ENCODE data around the gene CCDC51. TPM values are rescaled to one million over a fixed set of nuclear protein-coding genes. Genes with fewer than 3 reads are reported as not detected.

The CCDC51 gene
- total RNA-seq, 2 experiments from 2014 or later, result 16.3 to 16.5 TPM

GRCh38 chr3:48427630-48427962, 12.3 kb downstream of the CCDC51 start:
- CTCF ChIA-PET, result interaction anchor here (6.0 kb wide), 1 partner anchor 9 kb away, joined by 59 read pairs; no protein-coding TSS in a partner anchor
- Mint-ChIP-seq H3K27ac (no peak overlapping the region), H3K27me3 (ENCODE audit: low read depth) (peaks cover 18% of the 10 kb centered on the region), H3K9me3 (ENCODE audit: insufficient read depth) (no peaks in the 10 kb centered on the region), H3K4me3 (no peak overlapping the region), H3K36me3 (ENCODE audit: low read depth) (peaks cover 7% of the 10 kb centered on the region), H3K4me1 (ENCODE audit: low read depth) (peaks cover 13% of the 10 kb centered on the region)
- no peak for DNase-seq
- ATAC-seq, result no peak
- POLR2A ChIA-PET, result interaction anchor here (1.3 kb wide), 1 partner anchor 12 kb away, joined by 3 read pairs; the partner anchor contains the start of gene CCDC51

DNA sequence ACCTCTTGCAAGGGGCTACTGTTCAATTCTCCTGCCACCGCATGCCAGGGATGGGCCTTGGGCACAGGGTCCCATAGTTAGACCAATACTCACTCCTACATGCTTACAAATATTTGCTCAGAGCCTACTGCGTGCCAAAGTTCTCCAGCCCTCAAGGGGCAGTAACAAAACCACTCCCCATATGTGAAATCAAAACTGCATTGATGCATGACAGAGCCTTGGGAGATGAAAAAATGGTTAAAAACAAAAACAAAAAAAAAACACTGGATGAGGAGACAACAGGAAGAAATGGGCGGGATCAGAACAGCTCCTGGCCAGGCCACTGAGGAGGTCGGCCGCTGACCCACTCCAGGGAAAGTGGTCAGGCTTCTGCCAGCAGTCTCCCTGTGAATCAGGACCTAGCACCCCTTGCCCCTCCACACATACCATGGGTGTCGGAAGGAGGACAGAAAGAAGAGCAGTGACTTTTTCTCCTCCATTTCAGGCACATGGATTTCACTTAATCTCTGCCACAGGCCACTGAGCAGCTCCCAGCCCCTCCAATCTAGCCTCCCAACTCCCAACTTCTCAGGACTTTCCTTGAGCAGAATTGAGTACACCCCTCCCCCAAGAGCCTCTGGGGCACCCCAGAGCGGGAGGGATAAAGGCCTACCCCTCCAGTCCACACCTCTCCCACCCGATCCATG, 12.8 kb downstream of the CCDC51 start:
- POLR2A ChIA-PET, result interaction anchor here (1.3 kb wide), 1 partner anchor 12 kb away, joined by 3 read pairs; the partner anchor contains the start of gene CCDC51
- Mint-ChIP-seq H3K36me3 (ENCODE audit: low read depth) (peaks cover 7% of the 10 kb centered on the region), H3K4me1 (ENCODE audit: low read depth) (peaks cover 13% of the 10 kb centered on the region), H3K4me3 (no peak overlapping the region), H3K27me3 (ENCODE audit: low read depth) (peaks cover 18% of the 10 kb centered on the region), H3K27ac (peak overlapping the region; percentile 6), H3K9me3 (ENCODE audit: insufficient read depth) (no peaks in the 10 kb centered on the region)
- DNase-seq, result no peak
- CTCF ChIA-PET, result interaction anchor here (1.6 to 6.0 kb wide), 2 partner anchors 9 to 27 kb away, joined by 6 to 59 read pairs; no protein-coding TSS in a partner anchor
- no peak for ATAC-seq

DNA sequence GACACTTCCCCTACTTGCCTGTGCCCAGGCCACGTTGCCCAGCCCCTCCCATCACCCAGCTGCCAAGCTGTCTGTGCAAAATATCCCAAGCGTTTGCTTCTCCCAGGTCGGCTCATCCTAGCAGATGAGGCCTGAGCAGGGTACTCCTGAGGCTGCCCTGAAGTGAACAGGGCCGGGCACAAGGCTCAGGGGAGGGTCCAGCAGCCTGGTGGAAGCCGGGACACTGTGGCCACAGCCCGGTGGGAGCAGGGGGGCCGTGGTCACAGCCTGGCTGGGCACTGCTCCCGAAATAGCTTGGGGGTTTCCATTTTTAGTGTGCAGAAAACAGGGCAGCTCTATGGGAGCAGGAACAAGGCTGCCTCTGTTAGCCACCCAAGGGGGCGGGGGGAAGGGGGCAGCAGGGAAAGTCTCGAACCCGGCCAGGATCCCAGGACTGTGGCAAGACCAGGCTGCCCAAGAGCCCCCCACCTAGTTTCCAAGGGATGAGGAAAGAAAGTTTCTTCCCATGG, 13.5 kb downstream of the CCDC51 start:
- Mint-ChIP-seq H3K27me3 (ENCODE audit: low read depth) (peaks cover 18% of the 10 kb centered on the region), H3K4me1 (ENCODE audit: low read depth) (peaks cover 17% of the 10 kb centered on the region), H3K4me3 (no peak overlapping the region), H3K36me3 (ENCODE audit: low read depth) (peaks cover 2% of the 10 kb centered on the region), H3K9me3 (ENCODE audit: insufficient read depth) (no peaks in the 10 kb centered on the region), H3K27ac (no peak overlapping the region)
- DNase-seq, result no peak
- ChIA-PET CTCF (interaction anchor here (1.6 to 6.0 kb wide), 2 partner anchors 10 to 26 kb away, joined by 6 to 59 read pairs; no protein-coding TSS in a partner anchor), POLR2A (interaction anchor here (1.3 kb wide), 1 partner anchor 13 kb away, joined by 3 read pairs; the partner anchor contains the start of gene CCDC51)
- no peak for ATAC-seq

DNA sequence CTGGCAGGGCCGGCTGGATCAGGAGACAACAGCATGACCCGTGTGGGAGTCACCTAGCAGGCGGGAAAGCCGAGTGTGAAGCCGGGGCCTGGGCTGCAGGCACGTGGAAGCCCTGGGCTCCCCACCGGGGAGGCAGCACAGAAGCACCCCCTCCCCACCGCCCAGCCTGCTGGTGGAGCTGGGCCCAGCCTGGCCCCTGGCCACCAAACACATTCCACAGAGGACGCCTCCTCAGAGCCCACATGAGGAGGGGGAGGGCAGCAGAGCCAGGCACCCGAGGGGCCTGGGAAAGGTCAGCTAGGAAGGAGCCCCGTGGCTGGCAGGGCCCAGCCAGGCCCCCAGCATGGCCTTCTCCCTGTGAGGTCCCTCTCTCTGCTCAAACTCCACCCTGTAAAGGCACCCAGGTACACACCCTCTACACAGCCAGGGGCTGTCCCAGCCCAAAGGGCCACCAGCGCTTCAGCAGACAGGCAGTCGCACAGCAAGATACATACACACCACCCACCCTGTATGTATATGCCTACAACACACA, 14.6 kb downstream of the CCDC51 start:
- ChIA-PET POLR2A (no interaction called here), CTCF (interaction anchor here (1.6 to 6.0 kb wide), 2 partner anchors 11 to 25 kb away, joined by 6 to 59 read pairs; no protein-coding TSS in a partner anchor)
- Mint-ChIP-seq H3K4me1 (ENCODE audit: low read depth) (peaks cover 10% of the 10 kb centered on the region), H3K27ac (no peak overlapping the region), H3K36me3 (ENCODE audit: low read depth) (peaks cover 2% of the 10 kb centered on the region), H3K9me3 (ENCODE audit: insufficient read depth) (no peaks in the 10 kb centered on the region), H3K27me3 (ENCODE audit: low read depth) (peaks cover 18% of the 10 kb centered on the region), H3K4me3 (no peak overlapping the region)
- DNase-seq (no peak), ATAC-seq (no peak)

GRCh38 chr3:48423883-48424695, 15.8 kb downstream of the CCDC51 start:
- no peaks in the 10 kb centered on the region for H3K36me3 Mint-ChIP-seq (ENCODE audit: low read depth)
- peaks cover 16% of the 10 kb centered on the region for H3K27me3 Mint-ChIP-seq (ENCODE audit: low read depth)
- no peak overlapping the region for H3K4me3 Mint-ChIP-seq
- no peaks in the 10 kb centered on the region for H3K9me3 Mint-ChIP-seq (ENCODE audit: insufficient read depth)
- ChIA-PET POLR2A (interaction anchor here (0.5 kb wide), 1 partner anchor 98 kb away, joined by 3 read pairs; no protein-coding TSS in a partner anchor), CTCF (interaction anchor here (0.6 to 6.0 kb wide), 3 partner anchors 12 to 189 kb away, joined by 3 to 59 read pairs (median 3); no protein-coding TSS in a partner anchor)
- peaks cover 4% of the 10 kb centered on the region for H3K4me1 Mint-ChIP-seq (ENCODE audit: low read depth)
- no peak for DNase-seq
- H3K27ac Mint-ChIP-seq, result no peak overlapping the region
- ATAC-seq, result no peak

DNA sequence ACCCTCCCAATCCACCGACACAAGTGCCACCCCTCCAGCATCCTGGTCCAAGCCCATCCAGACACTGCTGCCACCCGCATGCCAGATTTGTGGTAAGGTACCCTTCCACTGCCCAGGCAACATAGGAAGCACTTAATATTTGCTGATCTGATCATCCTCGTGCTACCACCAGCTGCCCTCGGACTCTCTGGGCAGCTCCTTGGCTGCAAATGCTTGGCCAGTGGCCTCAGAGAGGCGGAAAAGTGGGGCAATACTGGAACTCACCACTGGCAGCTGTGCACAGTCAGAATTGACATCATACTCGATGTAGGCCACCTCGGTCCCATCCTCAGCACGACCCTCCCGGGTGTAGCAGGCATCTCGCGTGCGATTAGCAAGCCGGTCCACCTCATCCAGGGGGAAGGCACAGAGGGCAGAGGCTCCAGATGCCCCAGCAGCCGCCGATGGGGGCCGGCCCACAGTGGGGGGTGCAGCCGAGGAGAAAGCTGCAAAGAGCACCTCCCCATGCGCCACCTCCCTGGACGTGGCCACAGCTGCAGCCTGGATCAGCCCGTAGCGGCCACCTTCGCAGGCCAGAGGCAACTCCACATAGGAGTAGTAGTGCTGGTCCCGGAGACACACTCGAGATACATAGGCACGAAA, 16.6 kb downstream of the CCDC51 start:
- no peak overlapping the region for H3K4me3 Mint-ChIP-seq
- ATAC-seq (no peak), DNase-seq (no peak)
- H3K36me3 Mint-ChIP-seq (ENCODE audit: low read depth), result no peaks in the 10 kb centered on the region
- no peak overlapping the region for H3K27ac Mint-ChIP-seq
- ChIA-PET POLR2A (no interaction called here), CTCF (interaction anchor here (0.6 to 6.0 kb wide), 4 partner anchors 13 to 188 kb away, joined by 3 to 59 read pairs (median 5); no protein-coding TSS in a partner anchor)
- peaks cover 4% of the 10 kb centered on the region for H3K4me1 Mint-ChIP-seq (ENCODE audit: low read depth)
- peaks cover 16% of the 10 kb centered on the region for H3K27me3 Mint-ChIP-seq (ENCODE audit: low read depth)
- H3K9me3 Mint-ChIP-seq (ENCODE audit: insufficient read depth), result no peaks in the 10 kb centered on the region

GRCh38 chr3:48422681-48423080, 17.2 kb downstream of the CCDC51 start:
- ChIA-PET CTCF (interaction anchor here (1.0 to 6.0 kb wide), 2 partner anchors 14 to 22 kb away, joined by 7 to 59 read pairs; no protein-coding TSS in a partner anchor), POLR2A (no interaction called here)
- no peak overlapping the region for H3K4me3 Mint-ChIP-seq
- peaks cover 9% of the 10 kb centered on the region for H3K27me3 Mint-ChIP-seq (ENCODE audit: low read depth)
- H3K9me3 Mint-ChIP-seq (ENCODE audit: insufficient read depth), result no peaks in the 10 kb centered on the region
- H3K4me1 Mint-ChIP-seq (ENCODE audit: low read depth), result peaks cover 4% of the 10 kb centered on the region
- DNase-seq (no peak), ATAC-seq (no peak)
- no peaks in the 10 kb centered on the region for H3K36me3 Mint-ChIP-seq (ENCODE audit: low read depth)
- no peak overlapping the region for H3K27ac Mint-ChIP-seq

GRCh38 chr3:48422272-48422671, 17.6 kb downstream of the CCDC51 start:
- Mint-ChIP-seq H3K9me3 (ENCODE audit: insufficient read depth) (no peaks in the 10 kb centered on the region), H3K27me3 (ENCODE audit: low read depth) (peaks cover 5% of the 10 kb centered on the region), H3K27ac (no peak overlapping the region), H3K4me1 (ENCODE audit: low read depth) (peaks cover 4% of the 10 kb centered on the region), H3K36me3 (ENCODE audit: low read depth) (no peaks in the 10 kb centered on the region), H3K4me3 (no peak overlapping the region)
- POLR2A ChIA-PET, result no interaction called here
- DNase-seq (no peak), ATAC-seq (peak; percentile 30)
- CTCF ChIA-PET, result interaction anchor here (1.0 to 6.0 kb wide), 2 partner anchors 14 to 22 kb away, joined by 7 to 59 read pairs; no protein-coding TSS in a partner anchor

DNA sequence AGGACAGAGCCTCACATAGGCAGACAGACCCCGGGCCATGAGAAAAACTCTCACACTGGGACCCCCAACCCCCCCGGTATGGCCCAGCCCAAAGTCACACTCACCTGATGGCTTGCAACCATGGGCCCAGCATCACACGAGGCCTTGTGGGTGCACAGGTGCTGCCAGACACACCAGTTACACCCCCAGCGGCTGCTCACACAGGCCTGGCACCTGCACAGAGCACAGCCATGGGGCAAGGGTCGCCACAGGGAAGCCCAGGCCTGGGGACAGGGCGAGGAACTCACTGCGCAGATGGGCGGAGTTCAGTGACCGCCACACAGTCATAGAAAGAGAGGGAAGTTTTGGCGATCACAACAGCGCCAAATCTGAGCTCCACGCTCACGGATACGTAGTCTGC, 19.4 kb downstream of the CCDC51 start:
- H3K4me3 Mint-ChIP-seq, result no peak overlapping the region
- POLR2A ChIA-PET, result interaction anchor here (1.0 kb wide), 1 partner anchor 13 kb away, joined by 3 read pairs; no protein-coding TSS in a partner anchor
- peaks cover 4% of the 10 kb centered on the region for H3K4me1 Mint-ChIP-seq (ENCODE audit: low read depth)
- no peaks in the 10 kb centered on the region for H3K36me3 Mint-ChIP-seq (ENCODE audit: low read depth)
- CTCF ChIA-PET, result interaction anchor here (1.5 to 1.6 kb wide), 2 partner anchors 15 to 20 kb away, joined by 6 to 8 read pairs; no protein-coding TSS in a partner anchor
- no peak overlapping the region for H3K27ac Mint-ChIP-seq
- no peaks in the 10 kb centered on the region for H3K27me3 Mint-ChIP-seq (ENCODE audit: low read depth)
- no peak for DNase-seq
- no peaks in the 10 kb centered on the region for H3K9me3 Mint-ChIP-seq (ENCODE audit: insufficient read depth)
- no peak for ATAC-seq

DNA sequence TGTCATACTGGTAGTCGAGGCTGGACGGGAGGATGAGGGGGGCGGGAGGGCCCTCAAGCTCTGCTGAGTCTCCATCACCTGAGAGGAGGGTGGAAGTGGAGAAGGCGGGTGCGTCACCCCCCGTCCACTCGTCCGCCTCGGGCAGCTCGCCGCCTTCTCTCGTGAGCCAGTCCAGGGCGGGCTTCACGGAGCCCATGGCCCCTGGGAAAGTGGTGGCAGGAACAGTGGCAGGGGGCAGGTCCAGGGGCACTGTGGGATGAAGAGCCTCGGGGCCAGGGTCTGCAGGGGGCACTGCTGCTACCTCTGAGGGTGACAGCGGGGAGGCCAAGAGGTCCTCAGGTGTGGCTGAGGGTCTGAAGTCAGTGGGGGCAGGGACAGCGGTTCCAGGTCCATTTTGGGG, 20.3 kb downstream of the CCDC51 start:
- ChIA-PET POLR2A (no interaction called here), CTCF (interaction anchor here (1.5 to 2.3 kb wide), 2 partner anchors 16 to 19 kb away, joined by 5 to 14 read pairs; no protein-coding TSS in a partner anchor)
- Mint-ChIP-seq H3K4me3 (no peak overlapping the region), H3K27ac (no peak overlapping the region), H3K27me3 (ENCODE audit: low read depth) (no peaks in the 10 kb centered on the region), H3K9me3 (ENCODE audit: insufficient read depth) (no peaks in the 10 kb centered on the region), H3K4me1 (ENCODE audit: low read depth) (peaks cover 4% of the 10 kb centered on the region), H3K36me3 (ENCODE audit: low read depth) (no peaks in the 10 kb centered on the region)
- ATAC-seq (no peak), DNase-seq (no peak)

GRCh38 chr3:48419149-48419548, 20.8 kb downstream of the CCDC51 start:
- ATAC-seq, result no peak
- no peak overlapping the region for H3K27ac Mint-ChIP-seq
- no peaks in the 10 kb centered on the region for H3K27me3 Mint-ChIP-seq (ENCODE audit: low read depth)
- no peak overlapping the region for H3K4me3 Mint-ChIP-seq
- ChIA-PET CTCF (interaction anchor here (1.5 to 2.3 kb wide), 2 partner anchors 17 to 18 kb away, joined by 5 to 14 read pairs; no protein-coding TSS in a partner anchor), POLR2A (no interaction called here)
- no peaks in the 10 kb centered on the region for H3K9me3 Mint-ChIP-seq (ENCODE audit: insufficient read depth)
- no peak for DNase-seq
- no peaks in the 10 kb centered on the region for H3K36me3 Mint-ChIP-seq (ENCODE audit: low read depth)
- peaks cover 4% of the 10 kb centered on the region for H3K4me1 Mint-ChIP-seq (ENCODE audit: low read depth)

All from activated CD8-positive, alpha-beta T cell treated with anti-CD3 and anti-CD28 coated beads, Interleukin-2, amount 10 ng/mL, durations not matched to agents 7 days and 5 days (primary cell).